Sigmoid colon (tissue), 4 donors: ENCODE results near the gene CD63.
"Not testable (repeated sequence)": the region's sequence is repeated elsewhere in the genome, so short reads cannot be mapped to it uniquely, and the experiment has no call there.

ENCODE experiments used
- CTCF ChIP-seq, 4 experiments: fragments of 450-650 bp in 3 of 4; fragments of 200-600 bp in 1 of 4; IDR thresholded peaks; one replicate each; pipeline ENCODE4 v1.5.1; 2016 to 2019; ENCODE audit warnings: antibody characterized with exemption in 4 of 4, mild to moderate bottlenecking in 3 of 4, moderate library complexity in 2 of 4
- EP300 ChIP-seq, 4 donors: sonication (generic); formaldehyde crosslinking; IDR thresholded peaks; one replicate each; pipeline ENCODE4 v1.6.1; 2017; ENCODE audit warnings: antibody characterized with exemption in 4 of 4
- POLR2A ChIP-seq, 2 donors: fragments of 450-650 bp; IDR thresholded peaks; one replicate each; pipeline ENCODE4 v1.6.1; 2016; ENCODE audit warnings: antibody characterized with exemption in 2 of 2, mild to moderate bottlenecking in 2 of 2, moderate library complexity in 2 of 2

- not testable (repeated sequence) for TF ChIP-seq CTCF, EP300, POLR2A (IDR thresholded peaks at IDR 0.05)
These were observed 29.8 kb upstream of the CD63 start for GRCh38 chr12:55758575-55758974.
